CD4-positive, alpha-beta T cell treated with Interleukin-12 subunit alpha and Interleukin-12 subunit beta, for 1 hour (primary cell): ENCODE data around the gene REG1A.

Source experiments
- DNase-seq: peaks from one replicate; pipeline ENCODE4 v3.0.0-alpha.2; 2020

Gene REG1A, protein sequence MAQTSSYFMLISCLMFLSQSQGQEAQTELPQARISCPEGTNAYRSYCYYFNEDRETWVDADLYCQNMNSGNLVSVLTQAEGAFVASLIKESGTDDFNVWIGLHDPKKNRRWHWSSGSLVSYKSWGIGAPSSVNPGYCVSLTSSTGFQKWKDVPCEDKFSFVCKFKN

DNA sequence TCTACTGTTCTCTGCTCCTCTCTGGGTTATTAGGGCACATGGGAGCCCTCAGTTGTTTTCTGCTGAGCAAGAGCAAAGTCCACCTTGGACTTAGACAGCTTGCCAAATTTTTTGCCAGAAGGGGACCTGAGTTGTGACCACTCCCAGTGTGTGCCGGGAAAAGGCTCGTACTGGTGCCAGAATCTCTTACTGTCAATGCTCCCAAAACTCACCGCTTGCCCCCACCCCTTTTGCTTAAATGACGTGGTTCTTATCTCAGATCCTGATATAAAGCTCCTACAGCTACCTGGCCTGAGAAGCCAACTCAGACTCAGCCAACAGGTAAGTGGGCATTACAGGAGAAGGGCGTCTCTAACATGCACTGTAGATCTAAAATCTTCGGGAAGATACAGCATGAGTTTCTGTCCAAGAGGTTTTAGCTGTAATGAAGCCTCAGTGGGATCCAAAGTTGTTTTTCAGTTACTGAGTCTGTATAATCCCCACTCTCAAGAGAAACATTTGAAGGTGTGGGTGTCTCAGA, at the start of gene REG1A:
REG1A (plus strand) TSS at position 295 of the 520 bp plus-strand sequence. CDS start 374 bp downstream, outside the sequence.
- DNase-seq: no peak

DNA sequence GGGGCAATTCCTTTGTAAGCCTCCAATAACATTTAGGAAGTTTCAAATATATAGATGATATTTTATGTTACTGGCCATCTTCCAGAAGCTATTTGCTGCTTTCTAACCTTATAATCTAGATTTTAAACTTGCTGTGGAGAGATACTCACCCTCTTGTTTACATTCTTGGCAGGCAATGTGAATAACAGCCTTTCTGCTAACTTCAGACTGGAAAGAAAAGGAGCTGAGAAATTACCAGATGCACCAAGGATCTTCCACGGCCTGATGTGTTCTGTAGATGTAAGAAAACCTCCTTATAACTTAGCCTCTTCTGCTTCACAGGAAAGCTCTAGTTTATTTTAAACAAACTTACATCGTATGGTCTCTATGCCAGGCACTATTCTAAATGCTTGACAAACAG, 49.2 kb upstream of the REG1A start:
- DNase-seq: no peak

GRCh38 chr2:79082987-79083386, 37.3 kb upstream of the REG1A start:
- no peak for DNase-seq

- DNase-seq: no peak
Measured at GRCh38 chr2:79083597-79084251, 36.6 kb upstream of the REG1A start.

DNA sequence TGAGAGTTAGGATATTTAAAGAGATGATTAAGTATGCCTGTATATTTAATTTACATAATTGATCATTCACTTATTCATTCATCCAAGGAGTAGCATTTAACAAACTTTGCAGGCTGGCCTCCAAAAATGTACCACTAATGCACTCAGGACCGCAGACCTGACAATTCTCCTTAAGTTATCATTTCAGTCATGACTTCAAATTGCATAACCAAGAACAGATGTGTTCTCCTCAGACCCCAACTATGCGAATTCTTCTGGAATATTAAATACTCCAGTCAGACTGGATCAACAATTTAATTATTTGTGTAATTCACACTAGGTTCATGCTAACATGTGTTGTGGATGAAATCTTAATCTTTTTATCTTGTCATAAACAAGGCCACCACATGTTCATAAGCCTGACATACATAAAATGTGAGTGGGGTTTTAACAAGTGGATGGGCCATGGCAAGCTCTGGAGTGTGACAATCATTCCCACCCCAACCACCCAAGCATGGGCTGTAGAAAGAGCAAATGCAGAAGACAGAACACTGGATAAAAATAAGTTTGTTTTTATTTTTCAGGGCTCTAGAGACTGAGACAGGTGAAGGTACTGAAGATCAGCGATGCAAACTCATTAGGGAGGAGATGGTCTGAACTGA, 35.7 kb upstream of the REG1A start:
- no peak for DNase-seq

GRCh38 chr2:79085382-79085781, 34.9 kb upstream of the REG1A start:
- DNase-seq: no peak

DNA sequence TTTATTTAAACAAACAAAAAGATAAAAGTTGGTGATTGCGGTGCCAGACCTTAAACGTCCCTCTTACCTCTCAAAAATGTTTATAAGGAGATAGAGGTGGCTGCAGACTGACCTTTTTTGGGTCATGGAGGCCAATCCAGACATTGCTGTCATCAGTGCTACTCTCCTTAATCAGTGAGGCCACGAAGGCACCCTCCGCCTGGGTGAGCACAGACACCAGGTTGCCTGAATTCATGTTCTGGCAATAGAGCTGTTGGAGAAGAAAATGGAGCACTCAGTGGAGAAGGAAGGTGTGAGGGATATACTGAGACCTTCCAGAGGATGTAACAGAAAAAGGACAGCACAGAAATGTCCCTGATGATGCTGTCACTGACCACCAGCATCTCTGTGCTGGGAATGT, 34.0 kb upstream of the REG1A start:
- DNase-seq: no peak

- no peak for DNase-seq
Measured at GRCh38 chr2:79087785-79088364, 32.4 kb upstream of the REG1A start, which contains the start of gene REG1B. Gene REG1B, minus strand, starts transcription at chr2:79087993. Its CDS starts 381 bp downstream, at chr2:79087612.

DNA sequence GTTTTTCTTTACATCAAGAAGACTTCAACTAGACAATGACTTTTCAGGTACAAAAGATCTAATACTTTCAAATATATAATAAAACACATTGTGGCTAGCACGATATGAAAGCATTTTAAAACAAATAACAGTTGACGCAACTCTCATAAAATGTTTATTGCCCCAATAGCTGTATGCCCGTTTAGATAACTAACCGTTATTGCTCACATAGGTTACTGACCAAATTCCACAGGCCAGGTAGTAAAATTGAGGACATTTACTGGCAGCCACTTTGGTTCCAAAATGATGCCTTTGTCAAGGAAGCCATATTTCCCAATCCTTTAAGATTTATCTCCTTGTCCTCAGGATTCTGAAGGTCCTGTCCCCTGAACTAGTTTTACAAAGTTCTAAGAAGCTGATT, 29.6 kb upstream of the REG1A start:
- no peak for DNase-seq

DNA sequence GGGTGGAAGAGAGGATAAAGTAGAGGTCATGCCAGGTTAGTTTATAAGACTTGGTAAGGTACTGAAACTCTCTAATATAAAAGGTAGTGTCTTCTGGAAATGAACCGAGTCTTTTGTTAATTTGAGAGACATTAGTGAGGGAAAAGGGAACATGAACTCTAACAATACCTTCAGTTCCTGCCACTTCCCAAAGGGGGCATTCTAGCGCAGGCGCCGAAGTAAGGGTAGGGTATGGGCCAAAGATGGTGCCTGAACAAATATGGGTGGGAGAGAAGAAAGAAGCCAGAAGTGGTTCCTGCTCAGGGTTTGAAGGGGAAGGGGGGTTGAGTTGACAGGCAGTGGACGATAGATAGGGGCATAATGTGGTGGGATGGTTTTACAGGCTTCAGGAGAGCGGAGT, 22.4 kb upstream of the REG1A start:
- no peak for DNase-seq

- DNase-seq: no peak
Measured at GRCh38 chr2:79099140-79099686, 21.1 kb upstream of the REG1A start.

DNA sequence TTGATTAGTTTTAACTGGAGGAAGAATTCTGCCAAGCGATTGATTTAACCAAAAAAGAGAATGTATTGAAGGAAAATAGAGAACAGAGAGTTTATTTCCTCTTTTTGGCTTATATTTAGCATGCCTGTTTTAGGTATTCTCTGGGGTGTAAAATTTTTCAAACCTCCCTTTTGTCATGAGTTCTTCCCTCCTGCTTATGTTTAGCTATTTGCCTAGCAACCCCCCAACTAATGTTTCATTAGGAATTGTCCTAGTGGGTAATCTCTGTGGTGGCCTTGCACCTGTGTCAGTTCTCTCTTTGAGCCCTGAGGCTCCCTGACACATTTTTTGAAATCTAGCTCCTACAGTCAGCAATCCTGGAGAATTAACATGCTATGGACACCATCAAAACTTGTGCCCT, 20.0 kb upstream of the REG1A start:
- DNase-seq: no peak

- no peak for DNase-seq
Measured at GRCh38 chr2:79101024-79101423, 19.3 kb upstream of the REG1A start.

GRCh38 chr2:79103214-79103613, 17.1 kb upstream of the REG1A start:
- DNase-seq: no peak

DNA sequence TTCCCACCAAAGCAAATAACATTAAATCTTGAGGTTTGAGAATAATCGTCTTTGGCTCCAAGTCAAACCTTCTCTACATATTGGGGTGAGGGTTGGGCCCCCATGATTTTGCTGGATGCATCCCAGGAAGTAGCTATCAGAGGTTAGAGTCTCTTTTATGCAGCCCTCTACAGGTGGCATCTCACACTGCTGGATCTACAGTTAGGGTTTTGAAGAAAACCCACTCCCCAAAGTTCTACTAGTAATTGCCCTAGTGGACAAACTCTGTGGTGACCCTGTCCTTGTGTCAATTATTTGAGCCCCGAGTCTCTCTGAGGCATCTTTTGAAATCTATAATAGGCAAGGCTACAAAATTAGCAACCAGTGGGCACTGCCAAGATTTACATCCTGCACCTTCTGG, 15.0 kb upstream of the REG1A start:
- no peak for DNase-seq

DNA sequence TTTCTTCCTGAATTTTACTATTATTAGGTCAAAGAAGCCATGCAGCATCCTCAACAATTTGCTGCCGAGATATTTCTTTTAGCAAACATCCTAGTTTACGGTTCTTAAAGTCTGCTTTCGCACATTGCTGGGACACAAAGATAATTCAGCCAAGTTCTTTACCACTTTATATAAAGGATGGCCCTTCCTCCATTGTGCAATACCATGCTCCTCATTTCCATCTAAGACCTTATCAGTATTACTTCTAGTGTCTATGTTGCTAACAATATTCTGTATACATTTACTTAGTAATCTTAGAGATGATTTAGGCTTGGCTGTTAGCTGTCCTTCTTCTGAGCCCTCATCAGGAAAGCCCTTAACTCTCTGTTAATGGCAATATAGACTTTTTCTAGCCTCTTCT, 8.0 kb upstream of the REG1A start:
- no peak for DNase-seq

DNA sequence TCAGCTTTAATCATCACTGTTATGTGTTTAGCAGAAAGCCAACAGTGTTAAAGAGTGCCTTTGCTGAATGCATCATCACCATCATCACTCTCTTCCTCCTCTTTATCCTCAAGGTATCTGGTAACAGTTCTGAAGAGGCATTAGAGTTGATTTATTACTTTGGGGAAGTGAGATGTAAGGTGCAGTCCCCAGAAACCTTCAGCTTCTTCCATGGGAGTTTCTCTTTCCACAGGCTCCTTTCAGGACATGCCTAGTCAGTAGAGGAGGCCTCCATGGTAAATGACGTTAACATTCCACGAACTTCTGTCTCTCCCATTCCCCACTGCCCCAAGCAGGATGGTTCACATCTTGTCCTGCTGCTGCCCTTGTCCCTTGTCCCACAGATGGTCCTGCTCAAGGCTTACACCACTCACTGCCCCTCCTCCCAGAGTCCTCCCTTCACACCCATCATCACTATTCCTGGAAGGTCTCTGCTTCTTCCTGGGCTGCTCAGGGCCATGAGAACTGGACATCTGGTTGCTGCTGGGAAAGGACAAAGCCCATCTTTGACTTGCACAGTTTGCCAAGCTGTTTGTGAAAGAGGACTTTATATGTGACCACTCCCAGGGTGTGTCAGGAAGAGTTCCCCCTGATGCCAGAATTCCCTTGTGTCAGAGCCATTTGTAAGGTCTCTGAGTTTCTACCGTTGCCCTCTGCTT, 5.3 kb upstream of the REG1A start:
- no peak for DNase-seq

GRCh38 chr2:79116997-79117928, 3.0 kb upstream of the REG1A start:
- DNase-seq: no peak

DNA sequence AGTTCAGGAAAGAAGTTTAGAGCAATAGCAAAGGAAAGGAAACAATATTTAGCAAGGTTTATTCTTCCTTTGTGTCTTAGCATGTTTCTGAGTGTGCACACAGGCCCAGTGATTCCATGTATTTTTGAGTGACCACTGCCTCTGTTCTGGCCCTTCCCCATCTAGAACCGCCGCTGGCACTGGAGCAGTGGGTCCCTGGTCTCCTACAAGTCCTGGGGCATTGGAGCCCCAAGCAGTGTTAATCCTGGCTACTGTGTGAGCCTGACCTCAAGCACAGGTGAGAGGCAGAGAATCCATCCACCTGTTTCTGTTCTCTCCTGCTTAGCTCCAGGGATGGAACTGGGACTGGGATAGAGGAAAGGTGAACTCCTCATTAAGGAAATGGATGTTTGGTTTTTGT, 2.4 kb downstream of the REG1A start:
- no peak for DNase-seq

GRCh38 chr2:79124907-79125720, 4.8 kb downstream of the REG1A start:
- no peak for DNase-seq

- no peak for DNase-seq
Measured at GRCh38 chr2:79125721-79125985, 5.4 kb downstream of the REG1A start.
